ENCODE data around the gene SERPINA6. TPM values are rescaled to one million over a fixed set of nuclear protein-coding genes. Genes with fewer than 3 reads are reported as not detected.
"Not testable (repeated sequence)": the region's sequence is repeated elsewhere in the genome, so short reads cannot be mapped to it uniquely, and the experiment has no call there.

Gene SERPINA6
- total RNA-seq, 1 experiment from 2014 or later, result not detected

DNA sequence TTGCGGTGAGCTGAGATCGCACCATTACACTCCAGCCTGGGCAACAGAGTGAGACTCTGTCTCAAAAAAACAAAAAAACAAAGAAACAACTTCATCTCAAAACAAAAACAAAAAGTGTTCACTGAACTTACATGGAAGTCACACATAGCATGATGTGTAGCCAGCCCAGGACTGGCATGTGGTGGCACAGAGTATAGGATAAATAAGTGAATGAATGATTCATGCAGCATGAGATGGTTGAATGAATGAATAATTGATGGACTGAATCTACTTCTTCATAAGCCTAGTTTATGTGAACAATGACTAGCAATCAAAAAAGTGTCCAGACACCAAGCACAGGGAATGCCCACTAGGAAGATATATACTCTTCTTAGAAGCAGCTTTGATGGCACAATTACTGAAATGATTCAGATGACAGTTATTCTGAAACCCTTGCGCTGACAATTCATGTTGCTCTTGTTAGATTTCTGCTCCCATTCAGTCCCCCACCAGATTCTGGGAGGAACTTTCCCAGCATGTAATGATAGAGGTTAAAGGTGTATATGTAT is 31.6 kb upstream of the SERPINA6 start:
- Histone ChIP-seq H3K4me3 (replicated peaks in 1 of 2; ENCODE audit: low read depth in 1 of 2, low read length in 2 of 2) (no peak overlapping the region), H3K9ac (ENCODE audit: low read length) (no peak overlapping the region), H3K27ac (ENCODE audit: low read depth, low read length) (no peak overlapping the region), H3K27me3 (ENCODE audit: insufficient read depth, low read length) (no peaks in the 10 kb centered on the region), H2AFZ (ENCODE audit: low read depth, low read length, poor library complexity, severe bottlenecking) (no peak overlapping the region), H3K4me2 (ENCODE audit: low read length) (peak overlapping the region; percentile 31; the same call in 1 of the 2 replicates), H3K9me2 (ENCODE audit: insufficient read depth) (no peaks in the 10 kb centered on the region), H3K79me2 (ENCODE audit: insufficient read depth, low read length) (no peaks in the 10 kb centered on the region), H3K4me1 (ENCODE audit: control insufficient read depth in 1 of 2, insufficient read depth in 2 of 2, low read length in 2 of 2) (peaks cover 0 to 13% of the 10 kb centered on the region in 2 experiments; a peak in 2 of 4 replicates), H3K36me3 (ENCODE audit: control insufficient read depth in 1 of 2, insufficient read depth in 2 of 2, low read length in 2 of 2) (no peaks in the 10 kb centered on the region), H3K9me3 (ENCODE audit: control insufficient read depth in 1 of 2, insufficient read depth in 1 of 2, low read depth in 1 of 2, low read length in 2 of 2) (no peaks in the 10 kb centered on the region), H4K20me1 (ENCODE audit: insufficient read depth) (no peaks in the 10 kb centered on the region)
- RAD21 ChIA-PET (ENCODE audit: low non-redundant PET in 1 of 2, low total read pairs in 2 of 2, uncharacterized antibody in 2 of 2, unreplicated experiment in 2 of 2), result no interaction called here
- DNase-seq (ENCODE audit: low read depth, low spot score) (no peak), ATAC-seq (no peak)
- TF ChIP-seq ZFX (IDR thresholded peaks at IDR 0.05) (no peak), SIN3A (IDR thresholded peaks at IDR 0.05; ENCODE audit: low read depth) (no peak), ELF1 (IDR thresholded peaks at IDR 0.05; ENCODE audit: borderline replicate concordance, low read depth) (no peak), YY1 (IDR thresholded peaks at IDR 0.05; ENCODE audit: extremely low read depth, insufficient replicate concordance, low read depth, low read length) (no peak), SP1 (IDR thresholded peaks at IDR 0.05; ENCODE audit: low read depth) (no peak), JUND (IDR thresholded peaks at IDR 0.05) (no peak), TCF7L2 (IDR thresholded peaks at IDR 0.05; ENCODE audit: borderline replicate concordance, extremely low read depth, insufficient read depth, insufficient read length) (no peak), ZNF274 (IDR thresholded peaks at IDR 0.05; ENCODE audit: low read depth, low read length) (no peak), POLR2A (IDR thresholded peaks at IDR 0.05; ENCODE audit: borderline replicate concordance, extremely low read depth, insufficient read depth, insufficient read length) (no peak), RAD21 (IDR thresholded peaks at IDR 0.05; ENCODE audit: low read depth) (no peak), EGR1 (IDR thresholded peaks at IDR 0.05; ENCODE audit: low read depth) (no peak), CBX3 (IDR thresholded peaks at IDR 0.05; ENCODE audit: low read depth) (no peak), FOSL1 (IDR thresholded peaks at IDR 0.05; ENCODE audit: low read depth) (no peak), EZH2phosphoT487 (IDR thresholded peaks at IDR 0.05; ENCODE audit: borderline replicate concordance) (no peak)
- TF ChIP-seq, protein P1, sequence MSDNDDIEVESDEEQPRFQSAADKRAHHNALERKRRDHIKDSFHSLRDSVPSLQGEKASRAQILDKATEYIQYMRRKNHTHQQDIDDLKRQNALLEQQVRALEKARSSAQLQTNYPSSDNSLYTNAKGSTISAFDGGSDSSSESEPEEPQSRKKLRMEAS (IDR thresholded peaks at IDR 0.05), result no peak
- CTCF ChIA-PET, result no interaction called here
- no TSS peak for BruUV-seq (replicated peaks)
- POLR2A ChIA-PET, result no interaction called here
- intact Hi-C loops (cut with micrococcal nuclease), result no loop called here

- POLR2A ChIA-PET; H4K20me1 ChIP-seq (ENCODE audit: insufficient read depth); DNase-seq (ENCODE audit: low read depth, low spot score); H3K36me3 ChIP-seq (ENCODE audit: control insufficient read depth in 1 of 2, insufficient read depth in 2 of 2, low read length in 2 of 2); H2AFZ ChIP-seq (ENCODE audit: low read depth, low read length, poor library complexity, severe bottlenecking); H3K9ac ChIP-seq (ENCODE audit: low read length); H3K9me2 ChIP-seq (ENCODE audit: insufficient read depth); H3K9me3 ChIP-seq (ENCODE audit: control insufficient read depth in 1 of 2, insufficient read depth in 1 of 2, low read depth in 1 of 2, low read length in 2 of 2); intact Hi-C loops (cut with micrococcal nuclease); H3K27ac ChIP-seq (ENCODE audit: low read depth, low read length); CTCF ChIA-PET; BruUV-seq (replicated peaks); RAD21 ChIA-PET (ENCODE audit: low non-redundant PET in 1 of 2, low total read pairs in 2 of 2, uncharacterized antibody in 2 of 2, unreplicated experiment in 2 of 2); H3K79me2 ChIP-seq (ENCODE audit: insufficient read depth, low read length); H3K4me3 ChIP-seq (replicated peaks in 1 of 2; ENCODE audit: low read depth in 1 of 2, low read length in 2 of 2); H3K27me3 ChIP-seq (ENCODE audit: insufficient read depth, low read length): not testable (repeated sequence)
- Histone ChIP-seq H3K4me2 (ENCODE audit: low read length) (peak overlapping the region; percentile 31), H3K4me1 (ENCODE audit: control insufficient read depth in 1 of 2, insufficient read depth in 2 of 2, low read length in 2 of 2) (peaks cover 0 to 13% of the 10 kb centered on the region in 2 experiments; a peak in 2 of 4 replicates)
- ATAC-seq, result peak; percentile 52; the same call in 1 of the 2 replicates
Measured at GRCh38 chr14:94354190-94354589, 31.1 kb upstream of the SERPINA6 start.

All from HCT116 (cell line).